NCI-H69 (cell line): ENCODE measurements around the gene NKD1.
A peak's percentile ranks its signal among the peaks of the same experiment; 100 is the strongest.

Source experiments
- DNase-seq: peaks from one replicate; lab custom pipeline; 2025; lab: John Stamatoyannopoulos, UW

Gene NKD1

DNA sequence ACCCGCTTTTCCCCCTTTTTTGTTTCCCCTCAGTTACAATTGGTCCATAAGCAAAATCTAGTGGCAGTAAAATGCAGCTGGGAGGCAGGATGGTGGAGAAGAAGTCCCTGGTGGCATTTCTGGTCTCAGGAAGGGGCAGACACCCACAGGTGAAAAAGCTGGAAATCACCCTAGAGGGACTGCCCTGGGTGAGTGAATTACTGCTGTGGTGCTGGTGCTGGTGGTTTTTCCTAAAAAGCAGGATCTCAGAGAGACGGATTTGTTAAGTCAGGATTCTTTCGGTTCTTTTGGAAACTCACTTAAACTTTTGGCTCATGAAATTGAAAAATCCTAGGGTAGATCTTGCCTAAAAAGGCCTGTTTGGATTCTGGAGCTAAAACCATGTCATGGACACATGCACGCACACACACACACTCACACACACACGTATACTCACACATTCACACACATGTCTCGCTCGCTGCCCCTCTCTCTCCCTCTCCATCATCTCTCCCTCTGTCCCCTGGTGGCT lies 65.8 kb downstream of the NKD1 start:
- DNase-seq, result no peak

DNA sequence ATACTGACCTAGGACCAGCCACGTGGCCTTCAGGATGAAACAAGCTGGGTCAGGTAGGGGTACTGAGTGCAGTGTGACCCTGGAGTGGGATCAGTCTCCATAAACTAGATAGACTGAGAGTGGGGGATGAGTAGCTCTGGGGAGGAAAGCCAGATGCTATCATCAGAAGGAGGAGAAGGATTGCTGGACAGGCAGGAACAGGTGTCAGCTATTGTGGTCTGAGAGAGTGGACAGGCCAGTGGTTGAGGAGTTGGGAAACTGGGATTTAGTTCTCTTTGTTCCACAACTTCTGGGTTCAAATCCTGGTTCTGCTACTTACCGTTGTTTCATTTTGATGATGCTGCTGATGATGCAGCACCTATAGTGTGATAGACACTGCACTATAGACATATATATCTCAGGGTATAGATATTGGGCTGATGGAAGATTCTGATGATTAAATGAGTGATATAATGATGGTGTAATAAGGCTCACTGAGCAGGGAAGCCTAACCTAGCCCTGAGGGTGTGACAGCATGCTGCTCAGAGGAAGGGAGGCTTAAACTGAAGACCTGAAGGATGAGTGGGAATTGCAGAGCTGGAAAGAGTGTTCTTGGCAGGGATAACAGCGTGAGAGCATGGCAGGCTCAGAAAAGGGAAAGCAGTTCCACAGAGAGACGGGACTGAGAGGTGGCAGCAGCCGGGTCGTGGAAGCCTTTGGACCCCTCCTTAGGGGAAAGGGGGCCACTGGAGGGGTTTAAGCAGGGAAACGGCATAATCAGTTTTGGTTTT lies 66.9 kb downstream of the NKD1 start:
- no peak for DNase-seq

DNA sequence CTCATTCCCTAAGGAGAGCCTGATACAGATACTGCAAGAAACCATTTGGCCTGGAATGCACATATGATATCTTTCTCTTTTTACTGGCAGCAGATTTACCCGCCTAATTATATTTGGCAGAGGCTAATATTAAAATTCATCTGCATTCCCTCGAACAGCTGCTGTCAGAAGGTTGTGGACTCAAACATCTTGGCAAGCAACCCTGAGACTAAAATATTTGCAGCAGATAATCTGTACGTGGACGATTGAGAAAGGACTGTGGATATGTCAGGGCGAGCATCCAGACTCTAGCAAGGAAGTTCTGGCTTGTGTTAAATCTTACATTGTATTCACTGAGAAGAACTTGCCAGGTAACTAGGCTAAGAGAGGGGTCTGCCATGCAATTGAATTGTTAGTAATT lies 67.7 kb downstream of the NKD1 start:
- no peak for DNase-seq

DNA sequence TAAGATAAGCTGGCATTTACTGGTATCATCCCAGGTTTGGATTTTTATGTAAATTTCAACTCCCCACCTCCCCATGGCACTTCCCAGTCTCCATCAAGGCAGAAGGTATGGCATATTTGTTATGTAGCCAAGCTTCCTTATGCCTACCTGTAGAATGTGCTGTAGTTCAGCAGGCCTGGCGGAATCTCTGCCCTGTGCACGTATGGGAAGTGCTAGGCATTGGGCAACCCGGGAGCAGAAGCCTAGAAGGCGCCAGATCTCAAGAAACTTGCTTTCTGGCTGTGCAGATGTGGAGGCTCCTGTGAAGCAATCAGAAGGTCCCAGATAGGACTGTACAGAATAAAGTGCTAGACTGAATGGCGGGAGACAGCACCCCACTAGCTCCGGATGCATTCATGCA lies 68.2 kb downstream of the NKD1 start:
- no peak for DNase-seq

DNA sequence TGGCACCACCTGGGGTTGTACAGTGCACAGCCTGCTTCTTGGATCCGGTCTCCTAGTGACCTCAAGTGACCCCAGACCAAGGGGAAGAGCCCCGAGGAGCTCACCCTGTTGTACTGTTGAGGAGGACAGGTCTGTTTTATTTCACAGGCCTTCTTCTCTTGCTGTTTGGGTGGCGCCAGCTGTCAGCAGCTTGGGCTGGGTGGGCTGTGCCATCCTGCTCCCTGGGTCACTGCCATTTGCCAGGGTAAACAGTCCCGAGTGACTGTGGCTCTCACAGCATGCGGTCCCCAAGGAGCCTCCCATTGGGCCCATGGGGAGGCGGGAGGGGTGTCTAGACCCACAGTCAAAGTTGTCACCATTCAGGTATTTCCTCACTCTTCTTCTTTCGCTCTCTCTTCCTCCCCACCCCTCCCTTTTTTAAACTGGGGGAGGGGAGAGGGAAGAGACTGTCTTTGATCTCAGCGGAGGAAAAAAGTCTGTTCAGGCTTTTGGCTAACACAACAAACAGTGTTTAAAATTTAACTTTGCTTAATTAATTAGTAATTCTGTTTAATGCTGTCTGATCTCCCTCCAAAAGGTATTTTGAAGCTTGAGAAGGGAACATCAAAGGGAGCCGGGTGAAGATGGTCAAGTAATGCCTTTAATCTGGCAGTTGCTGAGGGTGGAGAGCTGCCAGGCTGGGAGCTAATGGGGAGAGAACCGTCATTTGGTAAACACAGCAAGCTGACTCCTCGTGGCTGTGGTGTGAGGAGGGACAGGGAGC lies 68.9 kb downstream of the NKD1 start:
- DNase-seq, result peak; percentile 25

DNA sequence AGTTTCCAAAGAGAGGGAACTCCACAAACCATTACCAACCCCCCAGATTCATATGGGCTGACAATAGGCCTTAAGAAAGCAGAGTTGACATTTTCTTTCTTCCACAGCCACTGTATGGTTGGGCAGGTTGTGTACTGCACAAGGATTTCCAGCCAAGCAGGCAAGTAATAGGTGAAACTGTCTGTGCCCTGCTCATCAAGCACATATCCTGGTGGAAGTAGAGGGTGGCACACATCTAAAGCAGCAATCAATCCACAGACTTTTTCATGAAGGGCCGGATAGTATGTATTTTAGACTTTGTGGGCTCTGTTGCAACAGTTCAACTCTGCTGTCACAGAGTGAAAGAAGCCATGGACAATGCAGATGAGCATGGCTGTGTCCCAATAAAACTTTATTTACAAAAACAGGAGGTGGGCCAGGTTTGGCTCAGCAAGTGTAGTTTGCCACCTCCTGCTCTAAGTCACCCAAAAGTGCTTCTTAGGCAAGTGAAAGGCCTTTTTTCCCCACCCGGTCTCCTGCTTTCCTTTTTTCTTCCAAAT lies 69.5 kb downstream of the NKD1 start:
- DNase-seq, result no peak

DNA sequence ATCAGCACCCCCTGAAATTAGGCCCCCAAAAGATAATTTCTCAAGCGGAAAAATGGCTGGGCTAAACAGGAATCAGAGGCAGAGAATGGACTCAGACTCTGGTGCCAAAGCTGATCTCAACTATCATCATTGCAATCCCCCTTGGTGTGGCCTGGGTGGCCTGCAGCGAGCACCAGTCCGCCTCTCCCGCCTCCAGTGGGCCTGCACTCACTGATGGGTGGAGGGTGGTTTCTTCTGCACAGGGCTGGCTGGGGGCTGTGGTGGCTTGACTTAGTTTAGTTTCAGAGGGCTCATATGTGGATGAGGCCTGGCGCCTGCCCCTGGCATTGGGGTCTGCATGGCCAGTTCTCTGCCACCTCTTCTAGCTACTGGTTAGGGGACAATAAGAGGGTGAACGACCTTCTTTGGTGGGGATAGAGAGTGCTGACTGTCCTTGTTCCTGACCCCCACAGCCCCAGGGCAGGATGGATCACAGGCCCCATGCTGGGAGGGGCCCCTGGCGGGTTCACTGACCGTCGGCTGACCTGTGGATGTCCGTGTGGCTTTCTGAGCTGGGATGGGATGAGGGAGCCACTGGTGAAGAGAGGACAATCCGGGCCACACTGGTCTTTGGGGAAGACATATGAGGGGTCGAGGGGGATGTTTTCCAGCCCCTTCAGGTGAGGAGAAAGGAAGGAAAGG lies 70.2 kb downstream of the NKD1 start:
- no peak for DNase-seq

DNA sequence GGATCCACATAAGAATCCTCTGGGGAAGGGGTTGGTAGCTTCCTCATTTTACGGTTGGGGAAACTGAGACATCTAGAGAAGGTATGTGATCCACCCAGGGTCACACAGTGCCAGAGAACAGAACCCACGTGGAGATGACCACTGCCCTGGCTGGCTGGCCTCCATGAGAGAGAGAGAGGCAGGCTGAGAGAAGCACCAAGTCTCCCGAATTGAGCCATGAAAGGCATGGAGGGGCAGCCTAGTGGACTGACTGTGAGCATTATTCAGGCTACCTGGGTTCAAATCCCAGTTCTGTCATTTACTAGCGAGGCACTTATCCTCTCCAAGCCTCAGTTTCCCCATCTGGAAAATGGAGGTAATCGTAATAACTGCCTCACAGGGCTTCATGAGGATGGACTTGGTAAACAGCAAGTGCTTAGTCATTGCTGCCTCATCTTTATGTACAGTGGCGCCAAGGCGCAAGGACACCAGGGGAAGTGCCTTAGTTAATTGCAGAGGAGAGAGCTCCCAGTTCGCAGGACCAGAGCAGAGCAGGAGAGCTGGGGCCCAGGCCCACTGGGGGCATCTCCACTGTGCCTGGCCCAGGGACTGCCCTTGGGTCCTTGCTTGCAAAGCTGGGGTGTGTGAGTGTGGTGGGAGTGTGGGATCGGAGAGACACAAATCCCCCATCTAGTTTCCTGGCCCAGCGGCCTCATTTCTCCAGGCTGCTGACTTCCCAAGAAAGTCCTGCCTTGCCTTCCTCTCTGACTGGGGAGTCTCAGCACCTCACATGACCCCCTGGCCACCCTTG lies 71.7 kb downstream of the NKD1 start:
- DNase-seq, result no peak

DNA sequence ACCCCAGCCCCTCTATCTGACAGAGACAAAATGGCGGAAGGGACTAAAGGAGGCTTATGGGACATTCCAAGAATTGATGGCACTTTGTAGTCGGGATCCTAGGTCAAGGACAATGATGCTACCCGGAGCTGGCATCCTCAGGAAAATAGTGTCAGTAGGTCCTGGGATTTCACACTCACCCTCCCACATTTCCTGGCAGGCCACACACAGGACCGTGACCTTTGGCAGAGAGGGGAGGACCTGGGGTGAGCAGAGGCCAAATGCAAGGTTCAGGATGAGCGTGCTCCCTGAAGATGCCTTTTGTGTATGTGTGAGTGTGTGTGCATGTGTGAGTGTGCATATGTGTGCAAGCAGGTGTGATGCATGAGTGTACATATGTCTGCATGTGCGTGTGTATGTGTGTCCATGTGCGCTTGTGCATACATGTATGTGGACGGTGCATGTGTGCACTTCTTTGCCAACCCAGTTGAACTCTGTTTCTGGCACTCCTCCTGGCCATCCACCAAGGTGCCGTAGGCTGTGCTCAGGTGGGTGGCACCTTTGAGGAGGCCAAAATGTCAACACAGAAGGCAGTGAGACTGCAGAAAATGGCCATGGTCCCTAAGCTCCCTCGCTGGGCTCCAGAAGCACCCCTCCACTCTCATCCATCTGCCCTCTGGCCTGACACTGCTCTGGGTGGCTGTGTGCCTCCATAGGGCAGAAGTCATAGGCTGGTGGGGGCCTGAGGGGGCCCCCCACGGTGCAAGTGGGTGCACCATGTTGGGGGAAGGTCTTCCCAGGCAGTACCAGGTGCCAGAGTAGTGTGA lies 72.7 kb downstream of the NKD1 start:
- DNase-seq, result no peak

DNA sequence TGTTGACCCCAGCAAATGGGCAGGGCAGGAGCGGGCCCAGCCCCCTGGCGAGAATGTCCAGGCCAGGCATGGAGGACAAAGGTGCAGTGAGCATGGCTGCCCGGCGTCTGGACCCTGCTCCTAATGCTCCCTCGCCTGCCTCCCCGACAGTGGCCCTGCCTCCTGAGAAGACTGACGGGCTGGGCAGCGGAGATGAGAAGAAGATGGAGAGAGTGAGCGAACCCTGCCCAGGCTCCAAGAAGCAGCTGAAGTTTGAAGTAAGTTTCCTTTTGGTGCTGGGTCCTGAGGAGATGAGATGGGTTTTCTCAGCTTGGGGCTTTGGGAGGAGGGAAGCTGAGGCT lies 73.2 kb downstream of the NKD1 start:
- DNase-seq, result no peak

DNA sequence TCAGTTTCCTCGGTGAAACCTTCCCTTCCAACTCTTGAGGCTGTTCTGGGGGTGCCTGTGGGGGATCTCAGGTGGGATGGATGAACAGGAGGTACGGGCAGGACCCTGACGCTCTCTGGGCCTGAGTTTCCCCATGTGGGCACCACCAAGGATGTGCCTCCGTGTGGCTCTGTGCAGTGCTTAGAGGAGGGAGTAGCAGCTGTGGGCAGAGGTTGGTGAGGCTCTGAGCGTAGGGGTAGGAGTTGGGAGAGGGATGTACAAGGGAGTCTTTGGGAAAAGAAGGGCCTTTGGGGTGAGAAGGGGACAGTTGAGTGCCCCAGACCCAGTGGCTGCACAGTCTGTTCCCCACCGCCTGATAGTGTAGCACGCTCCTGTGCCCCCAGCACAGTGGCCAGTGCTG lies 73.8 kb downstream of the NKD1 start:
- DNase-seq, result no peak

DNA sequence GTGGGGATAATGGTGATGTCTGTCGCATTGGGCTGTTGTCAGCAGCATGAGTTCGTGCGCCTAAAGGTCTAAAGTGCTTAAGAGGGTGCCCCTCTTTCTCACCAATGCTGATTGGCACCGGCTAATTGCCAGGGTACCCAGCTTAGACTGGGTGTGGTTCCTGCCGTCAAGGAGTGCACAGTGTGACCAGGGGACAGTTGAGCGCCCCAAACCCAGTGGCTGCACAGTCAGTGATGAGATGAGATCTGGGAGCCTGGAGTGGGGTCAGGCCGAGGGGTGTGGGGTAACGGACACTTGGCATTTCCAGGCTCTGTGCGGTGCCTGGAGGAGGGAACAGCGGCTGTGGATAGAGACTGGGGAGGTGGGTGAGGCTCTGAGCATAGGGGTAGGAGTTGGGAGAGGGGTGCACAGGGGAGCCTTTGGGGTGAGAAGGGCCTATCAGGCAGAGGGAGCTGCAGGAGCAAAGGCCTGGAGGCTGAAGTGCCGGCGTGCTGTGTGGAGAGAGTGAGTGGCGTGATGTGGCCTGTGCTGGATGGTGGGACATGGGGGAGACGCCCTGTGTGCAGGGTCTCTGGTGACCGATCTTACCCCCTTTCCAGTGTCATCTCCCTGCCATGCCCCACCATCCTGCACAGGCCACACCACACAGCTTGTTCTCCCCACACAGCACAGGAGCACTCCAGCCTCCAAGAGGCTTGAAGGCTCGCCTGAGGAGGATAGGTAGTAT lies 74.6 kb downstream of the NKD1 start:
- no peak for DNase-seq

DNA sequence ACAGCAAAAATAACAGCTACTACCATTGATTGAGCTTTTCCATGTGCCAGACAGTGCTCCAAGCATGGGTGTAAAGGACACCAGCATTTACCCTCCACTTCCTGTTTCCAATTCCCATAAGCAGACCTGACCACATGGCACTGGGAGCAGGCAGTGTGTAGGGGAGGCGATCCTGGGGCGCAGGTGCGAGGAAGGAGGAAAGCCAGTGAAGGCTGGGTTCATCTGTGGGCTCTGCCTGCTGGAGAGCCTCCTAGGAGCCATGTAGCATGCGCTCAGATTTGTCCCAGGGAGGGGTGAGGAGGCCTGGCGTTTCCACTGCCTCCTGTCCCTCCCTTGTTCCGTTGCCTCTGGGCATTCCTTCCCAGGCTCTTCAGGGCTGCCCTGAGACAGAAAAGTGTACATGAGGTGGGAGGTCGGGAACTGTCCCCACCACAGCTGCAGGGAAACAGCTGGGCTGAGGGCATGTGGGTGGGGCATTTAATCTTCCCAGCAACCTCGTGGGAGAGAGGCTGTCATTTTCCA lies 76.3 kb downstream of the NKD1 start:
- peak; percentile 1 for DNase-seq

DNA sequence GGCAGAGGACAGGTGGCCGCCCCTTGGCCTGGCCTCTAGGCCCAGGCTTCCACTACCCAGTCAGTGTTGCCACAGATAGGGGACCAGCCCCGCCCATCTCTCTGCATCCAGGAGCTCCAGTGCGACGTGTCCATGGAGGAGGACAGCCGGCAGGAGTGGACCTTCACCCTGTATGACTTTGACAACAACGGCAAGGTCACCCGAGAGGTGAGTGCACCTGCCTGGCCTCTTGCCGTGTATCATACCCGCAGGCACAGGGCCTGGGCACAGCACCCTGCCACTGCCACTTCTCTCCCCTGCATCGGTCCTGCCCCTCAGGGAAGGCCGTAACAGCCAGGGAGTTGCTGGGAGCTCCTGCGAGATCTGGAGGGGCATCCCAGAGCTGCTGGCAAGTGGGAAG lies 77.2 kb downstream of the NKD1 start:
- DNase-seq, result no peak

DNA sequence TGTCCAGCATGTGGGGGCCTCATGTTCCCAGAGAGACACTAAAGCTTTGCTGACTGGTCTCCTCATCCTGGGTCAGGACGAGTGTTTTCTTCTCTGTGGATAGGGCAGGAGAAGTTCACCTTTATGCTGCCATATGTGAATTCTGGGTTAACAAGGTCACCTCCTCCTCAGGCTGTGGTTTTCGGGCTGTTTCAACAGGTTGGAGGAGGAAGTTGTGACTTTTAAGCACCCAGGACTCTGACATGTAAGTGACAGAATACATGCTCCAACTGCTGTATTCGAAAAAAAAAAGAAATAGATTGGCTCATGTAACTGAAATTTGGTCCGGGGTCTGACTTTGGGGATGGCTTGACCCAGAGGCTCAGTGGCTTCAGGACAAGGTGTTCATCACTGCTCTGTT lies 78.7 kb downstream of the NKD1 start:
- no peak for DNase-seq

DNA sequence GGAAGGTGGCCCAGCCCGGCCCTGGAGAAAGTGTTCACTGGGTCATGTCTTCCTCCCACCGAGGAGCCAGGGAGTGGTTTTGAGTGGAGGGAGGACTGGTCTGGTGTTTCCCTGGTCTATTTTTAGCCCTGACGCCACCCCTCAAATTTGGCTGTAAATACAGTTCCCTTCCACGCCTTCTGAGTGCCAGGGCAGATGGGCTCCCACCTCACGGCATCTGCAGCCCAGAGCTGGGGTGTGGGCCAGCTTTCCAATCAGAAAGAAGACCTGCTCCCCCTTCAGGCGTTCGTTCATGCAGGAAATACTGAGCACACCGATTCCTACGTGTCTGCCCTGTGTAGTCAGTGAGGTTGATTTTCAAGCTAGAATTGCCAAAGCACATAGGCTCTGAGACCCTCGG lies 79.2 kb downstream of the NKD1 start:
- peak; percentile 23 for DNase-seq

DNA sequence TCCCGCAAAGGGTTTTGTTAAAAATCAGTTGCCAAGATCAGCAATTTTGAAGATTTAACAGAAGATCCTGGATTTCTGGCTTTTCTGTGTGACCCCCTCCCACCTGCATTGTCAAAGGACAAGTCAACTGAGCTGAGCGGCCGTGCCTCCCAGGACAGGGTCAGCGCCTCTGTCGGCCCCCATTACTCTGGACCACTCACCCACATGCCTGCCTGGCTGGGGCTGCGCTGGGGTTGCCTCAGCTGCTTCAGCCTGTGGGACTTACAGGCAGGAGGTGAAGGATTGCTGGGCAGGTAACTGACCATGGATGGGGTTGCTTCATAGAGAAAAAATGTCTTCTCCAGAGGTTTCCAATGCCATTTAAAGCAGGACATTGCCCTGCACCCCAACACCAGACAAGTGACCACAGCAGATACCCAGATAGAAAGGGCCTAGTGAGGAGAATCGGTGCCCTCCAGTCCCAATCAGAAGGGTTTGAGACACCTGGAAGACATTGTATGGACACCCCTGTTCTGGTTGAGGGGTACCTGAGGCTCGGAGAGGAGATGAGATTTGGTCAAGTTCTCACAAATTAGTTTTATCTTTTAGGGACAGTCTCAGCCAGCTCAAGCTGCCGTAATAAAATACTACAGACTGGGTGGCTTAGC lies 80.1 kb downstream of the NKD1 start:
- DNase-seq, result no peak

DNA sequence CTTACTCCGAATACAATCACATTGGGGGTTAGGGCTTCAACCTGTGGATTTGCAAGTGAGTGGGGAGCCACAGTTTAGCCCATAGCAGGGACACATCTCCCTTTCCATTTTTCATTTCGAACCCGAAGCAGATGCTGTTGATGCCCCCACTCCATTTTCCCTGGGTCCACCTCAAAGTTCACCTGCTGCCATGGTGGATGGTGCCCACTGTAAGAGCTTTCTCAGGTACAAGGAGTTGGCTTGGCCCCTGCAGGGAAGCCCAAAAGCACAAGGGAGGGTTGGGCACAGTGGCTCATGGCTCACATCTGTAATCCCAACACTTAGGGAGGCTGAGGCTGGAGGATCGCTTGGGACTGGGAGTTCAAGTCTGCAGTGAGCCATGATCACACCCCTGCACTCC lies 81.1 kb downstream of the NKD1 start:
- no peak for DNase-seq

DNA sequence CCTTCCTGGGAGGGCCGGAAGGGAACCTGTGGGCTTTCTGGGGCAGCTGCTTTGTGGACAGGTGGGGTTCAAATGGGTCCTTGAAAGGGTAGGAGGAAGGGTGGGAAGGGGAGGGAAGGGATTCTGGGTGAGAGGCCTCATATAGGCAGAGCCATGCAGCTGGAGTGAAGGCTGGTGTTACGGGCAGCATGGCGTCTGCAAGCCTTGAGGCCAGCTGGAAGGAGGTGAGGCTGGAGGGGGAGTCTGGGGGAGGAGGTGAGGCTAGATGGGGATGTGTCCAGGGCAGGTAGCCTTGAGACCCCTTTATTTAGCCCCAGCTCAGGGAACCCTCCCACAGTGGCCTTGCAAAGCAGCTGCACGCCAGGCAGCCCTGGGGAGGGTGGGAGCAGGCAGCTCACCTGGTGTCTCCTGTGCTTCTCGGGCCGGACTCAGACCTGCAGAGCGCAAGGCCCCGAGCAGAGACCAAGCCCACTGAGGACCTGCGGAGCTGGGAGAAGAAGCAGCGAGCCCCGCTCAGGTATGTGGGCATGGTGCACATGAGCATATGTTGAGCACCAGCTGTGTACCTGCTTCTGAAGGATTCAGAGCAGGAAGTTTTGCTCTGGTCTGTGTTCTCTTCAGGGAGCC lies 82.3 kb downstream of the NKD1 start:
- no peak for DNase-seq
